Adipocyte (in vitro differentiated cells): Measurements from ENCODE around the gene GAB1.
A peak's percentile ranks its signal among the peaks of the same experiment; 100 is the strongest.

Experiments
- DNase-seq: peaks from one replicate; pipeline ENCODE4 v3.0.0-alpha.2; 2015; ENCODE audit warnings: low read depth
- H3K27me3 ChIP-seq: replicated peaks from 2 replicates; pipeline ENCODE4 v1.7.0; 2013; ENCODE audit warnings: mild to moderate bottlenecking, low read length, moderate library complexity; ENCODE audit not compliant: control insufficient read depth, insufficient read depth
- H3K36me3 ChIP-seq: 2 replicates; pipeline ENCODE4 v1.7.0; 2013; ENCODE audit warnings: low read length, mild to moderate bottlenecking, moderate library complexity; ENCODE audit not compliant: control insufficient read depth, insufficient read depth, severe bottlenecking
- H3K4me1 ChIP-seq: 2 replicates; pipeline ENCODE4 v1.7.0; 2013; ENCODE audit warnings: mild to moderate bottlenecking, low read length, moderate library complexity; ENCODE audit not compliant: control insufficient read depth, insufficient read depth
- H3K4me3 ChIP-seq: 2 replicates; pipeline ENCODE4 v1.7.0; 2013; ENCODE audit warnings: mild to moderate bottlenecking, low read length, moderate library complexity
- H3K9ac ChIP-seq: 2 replicates; pipeline ENCODE4 v1.7.0; 2013; ENCODE audit warnings: mild to moderate bottlenecking, low read length, moderate library complexity
- H3K9me3 ChIP-seq: 2 replicates; pipeline ENCODE4 v1.7.0; 2013; ENCODE audit warnings: mild to moderate bottlenecking, low read length, moderate library complexity; ENCODE audit not compliant: control insufficient read depth

GAB1 gene

GRCh38 chr4:143375326-143376073, 38.8 kb downstream of the GAB1 start:
- H3K4me3 ChIP-seq, result no peak overlapping the region
- peaks cover 18% of the 10 kb centered on the region for H3K4me1 ChIP-seq
- H3K36me3 ChIP-seq, result no peaks in the 10 kb centered on the region
- peak; percentile 49 for DNase-seq
- H3K9ac ChIP-seq, result no peak overlapping the region
- H3K27me3 ChIP-seq, result no peaks in the 10 kb centered on the region
- H3K9me3 ChIP-seq, result no peaks in the 10 kb centered on the region

DNA sequence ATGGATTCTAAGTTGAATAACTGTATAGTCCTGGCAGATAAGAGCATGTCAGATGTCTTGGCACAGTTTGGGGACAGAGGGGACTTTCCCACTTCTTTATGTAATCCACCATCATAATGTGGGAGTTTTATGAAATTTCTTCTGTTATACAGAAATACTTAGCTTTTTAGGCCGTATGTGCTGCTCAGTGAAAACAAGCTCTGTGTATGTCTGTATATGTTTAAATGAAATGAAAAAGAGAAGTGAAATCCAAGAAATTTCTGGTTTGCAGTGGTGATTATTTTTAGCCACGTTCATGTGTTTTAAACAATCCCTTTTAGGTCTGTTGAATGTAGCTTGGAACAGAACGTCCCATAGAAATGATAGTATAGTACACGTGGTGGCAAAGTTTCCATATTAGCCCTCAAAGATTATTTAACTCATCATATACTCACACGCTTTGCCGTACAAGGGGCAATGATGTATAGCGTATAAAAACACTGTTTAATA, 41.0 kb downstream of the GAB1 start:
- no peaks in the 10 kb centered on the region for H3K9me3 ChIP-seq
- H3K4me1 ChIP-seq, result peaks cover 34% of the 10 kb centered on the region
- no peaks in the 10 kb centered on the region for H3K36me3 ChIP-seq
- no peak overlapping the region for H3K9ac ChIP-seq
- no peaks in the 10 kb centered on the region for H3K27me3 ChIP-seq
- no peak for DNase-seq
- no peak overlapping the region for H3K4me3 ChIP-seq

- Histone ChIP-seq H3K4me1 (peaks cover 56% of the 10 kb centered on the region), H3K9me3 (no peaks in the 10 kb centered on the region), H3K9ac (no peak overlapping the region), H3K4me3 (no peak overlapping the region), H3K27me3 (no peaks in the 10 kb centered on the region), H3K36me3 (no peaks in the 10 kb centered on the region)
- no peak for DNase-seq
These were observed 44.0 kb downstream of the GAB1 start for GRCh38 chr4:143380629-143381028.

DNA sequence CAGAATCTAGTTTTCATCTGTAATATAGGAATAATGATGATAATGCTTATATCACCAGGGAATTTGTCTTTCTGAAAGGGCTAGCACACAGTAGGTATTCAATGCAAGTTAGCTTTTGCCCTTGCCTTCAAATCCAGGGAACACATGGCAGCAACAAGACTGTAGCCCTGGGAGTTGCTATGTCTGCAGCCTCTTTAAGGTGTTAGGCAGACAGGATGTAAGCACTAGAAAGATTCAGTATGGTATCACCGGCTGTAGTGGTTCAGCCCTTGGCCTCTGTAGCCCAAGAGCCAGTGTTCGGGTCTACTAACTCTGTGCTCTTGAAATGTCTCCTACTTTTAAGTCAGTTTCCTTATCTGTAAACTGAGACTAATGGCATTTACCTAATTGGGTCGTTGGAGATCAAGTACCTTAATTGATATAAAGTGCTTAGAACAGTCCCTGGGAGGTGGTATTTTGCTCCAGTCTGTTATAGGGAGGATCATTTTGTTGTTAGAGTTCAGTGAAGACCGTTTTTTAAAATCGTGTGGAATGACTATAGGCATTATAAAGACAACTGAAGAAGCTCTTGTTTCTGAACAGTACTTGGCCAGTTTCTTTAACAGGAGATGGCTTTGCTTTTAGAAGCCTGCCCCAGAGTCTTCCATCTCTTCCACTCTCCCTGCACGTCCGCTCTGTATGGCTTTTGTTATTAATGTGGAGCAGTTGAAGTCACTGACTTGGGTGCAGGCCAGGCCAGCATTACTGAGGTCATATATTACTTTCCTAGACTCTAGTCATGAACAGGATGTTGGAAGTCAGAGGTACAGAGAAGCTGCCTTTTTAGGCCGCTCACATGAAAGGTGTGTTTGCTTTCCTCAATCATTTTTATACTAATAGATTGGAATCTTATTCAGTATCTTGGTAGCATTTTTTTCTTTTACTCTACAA, 44.8 kb downstream of the GAB1 start:
- Histone ChIP-seq H3K4me1 (peaks cover 56% of the 10 kb centered on the region), H3K27me3 (no peaks in the 10 kb centered on the region), H3K36me3 (no peaks in the 10 kb centered on the region), H3K9ac (no peak overlapping the region), H3K4me3 (peak overlapping the region; percentile 13), H3K9me3 (no peaks in the 10 kb centered on the region)
- peak; percentile 69 for DNase-seq

DNA sequence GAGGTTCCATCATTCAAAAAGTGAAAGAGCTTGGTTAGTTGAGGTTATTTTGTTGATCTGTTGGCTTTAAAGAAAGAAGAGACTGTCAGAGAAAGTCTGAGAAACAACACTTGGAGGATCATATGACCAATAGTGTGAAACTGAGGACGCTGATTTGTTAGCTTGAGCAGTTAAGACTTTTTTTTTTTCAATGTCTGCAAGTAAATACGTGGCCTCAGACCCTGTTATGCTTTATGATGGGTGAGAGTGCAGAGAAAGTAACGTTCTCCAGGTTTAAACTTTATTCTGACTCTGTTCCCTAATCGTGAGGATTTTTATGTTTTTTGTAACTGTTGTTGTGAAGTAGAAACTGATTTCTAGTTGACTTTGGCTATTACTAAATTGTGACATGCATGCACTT, 45.9 kb downstream of the GAB1 start:
- H3K4me3 ChIP-seq, result peak overlapping the region; percentile 30

DNA sequence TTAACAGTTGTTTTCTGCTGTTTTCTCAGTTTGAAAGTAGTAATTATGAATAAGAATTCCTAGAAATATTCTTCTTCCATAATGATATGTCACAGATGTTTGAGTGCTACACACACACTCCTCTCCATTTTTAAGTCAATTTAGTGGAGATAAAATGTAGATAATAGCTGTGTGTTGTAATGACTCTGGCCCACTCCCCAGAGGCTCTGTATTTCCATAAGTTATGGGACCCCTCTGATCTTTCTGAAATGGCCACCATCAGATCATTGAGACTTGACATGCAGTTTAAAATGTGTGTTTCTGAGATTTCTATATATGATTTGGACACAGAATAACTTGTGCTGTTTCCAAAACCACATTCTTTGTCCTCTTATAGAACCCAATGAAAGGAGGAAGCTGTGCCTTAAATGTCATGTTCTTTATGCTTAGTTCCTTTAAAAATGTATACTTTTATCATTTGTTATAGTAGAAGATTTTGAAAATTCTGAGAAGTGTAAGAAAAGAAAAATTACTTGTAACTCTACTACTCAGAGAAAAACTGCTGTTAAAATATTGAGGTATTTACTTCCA, 46.4 kb downstream of the GAB1 start:
- DNase-seq, result no peak
- peaks cover 45% of the 10 kb centered on the region for H3K4me1 ChIP-seq
- no peaks in the 10 kb centered on the region for H3K36me3 ChIP-seq
- H3K4me3 ChIP-seq, result no peak overlapping the region
- H3K9me3 ChIP-seq, result no peaks in the 10 kb centered on the region
- no peaks in the 10 kb centered on the region for H3K27me3 ChIP-seq
- H3K9ac ChIP-seq, result no peak overlapping the region

More for the DNA sequence above, 45.9 kb downstream of the GAB1 start:
- no peaks in the 10 kb centered on the region for H3K36me3 ChIP-seq
- H3K9ac ChIP-seq, result no peak overlapping the region
- H3K4me1 ChIP-seq, result peaks cover 49% of the 10 kb centered on the region
- H3K27me3 ChIP-seq, result no peaks in the 10 kb centered on the region
- H3K9me3 ChIP-seq, result no peaks in the 10 kb centered on the region
- DNase-seq, result peak; percentile 44

- Histone ChIP-seq H3K4me1 (peaks cover 42% of the 10 kb centered on the region), H3K9ac (no peak overlapping the region), H3K9me3 (no peaks in the 10 kb centered on the region), H3K27me3 (no peaks in the 10 kb centered on the region), H3K4me3 (no peak overlapping the region), H3K36me3 (no peaks in the 10 kb centered on the region)
- DNase-seq, result peak; percentile 40
These were observed 47.8 kb downstream of the GAB1 start for GRCh38 chr4:143384381-143384994.

GRCh38 chr4:143386812-143387211, 50.1 kb downstream of the GAB1 start:
- Histone ChIP-seq H3K4me1 (peaks cover 52% of the 10 kb centered on the region), H3K9me3 (no peaks in the 10 kb centered on the region), H3K4me3 (no peak overlapping the region), H3K27me3 (no peaks in the 10 kb centered on the region), H3K9ac (no peak overlapping the region), H3K36me3 (no peaks in the 10 kb centered on the region)
- DNase-seq, result no peak

DNA sequence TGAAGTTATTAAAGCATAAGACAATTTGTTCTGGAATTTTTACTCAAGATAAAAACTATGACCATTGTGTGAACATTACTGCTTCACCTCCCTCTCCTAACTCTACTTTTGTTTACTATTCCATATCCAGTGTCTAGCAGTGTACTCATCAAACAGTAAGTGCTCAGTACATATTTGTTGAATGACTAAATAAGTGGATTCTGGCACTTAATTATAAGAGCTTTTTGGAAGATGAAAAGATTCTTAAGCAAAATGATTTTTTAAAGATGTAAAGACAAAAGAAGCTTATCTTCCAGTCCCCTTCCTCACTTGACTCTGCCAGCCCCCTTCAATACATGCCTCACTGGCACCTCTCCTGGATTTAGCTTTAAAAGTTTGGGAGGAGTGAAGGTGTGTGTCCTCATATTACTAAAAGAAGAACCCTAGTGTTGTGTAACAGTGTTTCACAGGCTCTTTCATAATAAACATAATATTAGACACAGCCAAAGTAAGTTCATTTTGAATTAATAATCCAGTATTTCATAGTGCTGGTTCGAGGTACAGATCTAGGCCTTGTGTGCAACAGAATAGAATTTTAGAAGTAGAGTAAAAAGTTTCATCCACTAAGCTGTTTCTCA, 53.0 kb downstream of the GAB1 start:
- H3K4me3 ChIP-seq, result peak overlapping the region; percentile 21
- H3K9me3 ChIP-seq, result no peaks in the 10 kb centered on the region
- no peaks in the 10 kb centered on the region for H3K36me3 ChIP-seq
- H3K9ac ChIP-seq, result no peak overlapping the region
- no peaks in the 10 kb centered on the region for H3K27me3 ChIP-seq
- peak; percentile 51 for DNase-seq
- peaks cover 42% of the 10 kb centered on the region for H3K4me1 ChIP-seq

DNA sequence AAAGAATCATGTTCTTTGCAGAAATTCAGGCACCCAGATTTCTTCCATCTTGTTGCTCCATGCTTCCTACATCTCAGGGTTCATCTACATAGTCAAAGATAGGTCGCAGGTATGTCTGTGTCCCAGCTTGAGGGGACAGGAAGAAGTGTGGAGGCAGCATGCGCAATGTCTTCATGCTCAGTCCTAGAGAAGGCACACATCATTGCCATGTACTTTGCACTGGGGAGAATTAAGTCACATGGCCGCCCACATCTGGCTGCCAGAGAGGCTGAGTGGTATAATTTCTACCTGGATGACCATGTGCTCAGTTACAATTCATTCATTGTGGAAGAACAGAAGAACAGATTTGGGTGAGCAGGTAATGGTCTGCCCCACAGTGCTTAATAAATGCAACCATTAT, 54.1 kb downstream of the GAB1 start:
- H3K4me1 ChIP-seq, result peaks cover 33% of the 10 kb centered on the region
- H3K9ac ChIP-seq, result no peak overlapping the region
- H3K36me3 ChIP-seq, result no peaks in the 10 kb centered on the region
- no peaks in the 10 kb centered on the region for H3K9me3 ChIP-seq
- no peaks in the 10 kb centered on the region for H3K27me3 ChIP-seq
- H3K4me3 ChIP-seq, result no peak overlapping the region
- no peak for DNase-seq
